H1 (cell line): ENCODE results near the gene NUDC. TPM values are rescaled to one million over a fixed set of nuclear protein-coding genes. Genes with fewer than 3 reads are reported as not detected.

Experiments used
- CBX5 ChIP-seq: fragments of 300-800, 300-1000 bp; sonication (generic); IDR thresholded peaks from 2 replicates; pipeline ENCODE4 v1.7.1; 2016; ENCODE audit warnings: antibody characterized with exemption, low read length, low read depth
- NRF1 ChIP-seq: IDR thresholded peaks from 2 replicates; pipeline ENCODE4 v1.6.1; 2011; ENCODE audit warnings: mild to moderate bottlenecking, low read depth, low read length, improper control_type of control experiment
- TBP ChIP-seq: IDR thresholded peaks from 2 replicates; pipeline ENCODE4 v1.6.1; 2011; ENCODE audit warnings: low read depth, low read length, improper control_type of control experiment
- polyA plus RNA-seq, 7 experiments: library from polyadenylated mRNA; depleted of rRNA in 3 of 7; stranded (reverse) in 5 of 7; unstranded in 2 of 7; fragments of >200 nt in 5 of 7; fragments of 200-250 nt in 2 of 7; gene quantifications; 1 replicate in 5 of 7; 2 replicates in 1 of 7; 4 replicates in 1 of 7; pipeline versions ENCODE4 v1.2.1 to v1.2.3, GENCODE V29; 2011 to 2013; ENCODE audit warnings: missing spikeins in 2 of 7, mixed read lengths in 2 of 7
- total RNA-seq: library from RNA; stranded (reverse); fragmentation: NEBNext Ultra II Directional; extraction: Animal tissue kit (Norgen Biotek cat#: 25700); gene quantifications from 2 replicates; pipeline ENCODE4 v1.2.1, GENCODE V29; 2021

The NUDC gene
- total and polyA plus RNA-seq, 2 of the 8 experiments (the other 6 are each of a cell fraction or from before 2014, with no cell fraction given), result 43.2 to 131 TPM

- TF ChIP-seq TBP (no peak), CBX5 (no peak), NRF1 (no peak)
Observed at GRCh38 chr1:26956321-26956720, 34.8 kb downstream of the NUDC start (continued).
